B cell (primary cell): ENCODE measurements around the gene AKR1A1. TPM values are rescaled to one million over a fixed set of nuclear protein-coding genes. Genes with fewer than 3 reads are reported as not detected.
A peak's percentile ranks its signal among the peaks of the same experiment; 100 is the strongest.
"Not testable (repeated sequence)": the region's sequence is repeated elsewhere in the genome, so short reads cannot be mapped to it uniquely, and the experiment has no call there.

Source experiments
- ATAC-seq: fragments of 200-7000 bp; cut with Tn5 transposase; one replicate; pipeline ENCODE4 v1.10.0; 2021; ENCODE audit warnings: low read depth, mild to moderate bottlenecking, moderate number of reproducible peaks, moderate library complexity
- CTCF ChIA-PET: fragments of 350-600 bp; sonication (Branson Sonifier 250); formaldehyde crosslinking; loops from one replicate; lab custom pipeline; 2021; ENCODE audit warnings: antibody characterized with exemption, inconsistent platforms; lab: Charles Lee
- POLR2A ChIA-PET: fragments of 350-600 bp; sonication (Branson Sonifier 250); formaldehyde crosslinking; loops from one replicate; lab custom pipeline; 2021; ENCODE audit warnings: antibody characterized with exemption; lab: Charles Lee
- DNase-seq: peaks from one replicate; pipeline ENCODE4 v3.0.0; 2013
- H2AFZ ChIP-seq: 2 replicates; pipeline ENCODE4 v1.6.1; 2012; ENCODE audit warnings: mild to moderate bottlenecking, low read depth, low read length; ENCODE audit not compliant: insufficient read depth, poor library complexity, severe bottlenecking
- H3K27ac ChIP-seq, 2 donors: 1 replicate in 1 of 2; 2 replicates in 1 of 2; pipeline ENCODE4 v1.5.1; 2012 to 2013; ENCODE audit warnings: low read length in 2 of 2, mild to moderate bottlenecking in 2 of 2, moderate library complexity in 1 of 2
- H3K27me3 ChIP-seq, 4 experiments: fragments of 200-600 bp in 1 of 4; sonication (generic) in 1 of 4; replicated peaks in 1 of 4; 1 replicate in 2 of 4; 2 replicates in 2 of 4; pipeline versions ENCODE4 v1.6.1 to v1.7.0; 2013 to 2016; ENCODE audit warnings: low read length in 3 of 4, mild to moderate bottlenecking in 2 of 4, mixed read lengths in 1 of 4, moderate library complexity in 1 of 4; ENCODE audit not compliant: insufficient read depth in 4 of 4, control insufficient read depth in 3 of 4; ENCODE audit errors: control extremely low read depth in 1 of 4
- H3K36me3 ChIP-seq, 2 experiments: replicated peaks in 1 of 2; 1 replicate in 1 of 2; 2 replicates in 1 of 2; pipeline versions ENCODE4 v1.6.1 to v1.7.1; 2013; ENCODE audit warnings: low read length in 1 of 2; ENCODE audit not compliant: insufficient read depth in 2 of 2, control insufficient read depth in 1 of 2; ENCODE audit errors: control extremely low read depth in 1 of 2, extremely low read depth in 1 of 2
- H3K4me1 ChIP-seq, 2 donors: fragments of 200-600 bp in 1 of 2; sonication (generic) in 1 of 2; 1 replicate in 1 of 2; 2 replicates in 1 of 2; pipeline versions ENCODE4 v1.5.1 to v1.6.1; 2013 to 2017; ENCODE audit warnings: low read length in 2 of 2; ENCODE audit not compliant: control insufficient read depth in 2 of 2, insufficient read depth in 2 of 2
- H3K4me2 ChIP-seq: replicated peaks from 2 replicates; pipeline ENCODE3; 2012; ENCODE audit warnings: mild to moderate bottlenecking, low read depth, low read length; ENCODE audit not compliant: poor library complexity, severe bottlenecking
- H3K4me3 ChIP-seq, 5 experiments: fragments of 200-600 bp in 1 of 5; sonication (generic) in 1 of 5; 1 replicate in 3 of 5; 2 replicates in 2 of 5; pipeline versions ENCODE4 v1.5.1 to v1.7.0; 2011 to 2016; ENCODE audit warnings: low read length in 4 of 5, mild to moderate bottlenecking in 4 of 5, low read depth in 2 of 5, control low read depth in 1 of 5, moderate library complexity in 1 of 5; ENCODE audit not compliant: insufficient read depth in 1 of 5; ENCODE audit errors: control extremely low read depth in 1 of 5, extremely low read depth in 1 of 5
- H3K79me2 ChIP-seq: fragments of 200-600 bp; sonication (generic); one replicate; pipeline ENCODE4 v1.6.0; 2016; ENCODE audit warnings: low read length; ENCODE audit not compliant: control insufficient read depth, insufficient read depth
- H3K9ac ChIP-seq: fragments of 200-600 bp; sonication (generic); 2 replicates; pipeline ENCODE4 v1.6.1; 2017; ENCODE audit warnings: mild to moderate bottlenecking, low read length, moderate library complexity
- H3K9me3 ChIP-seq, 3 donors: one replicate each; pipeline versions ENCODE4 v1.6.1 to v1.7.1; 2013; ENCODE audit warnings: low read length in 2 of 3; ENCODE audit not compliant: control insufficient read depth in 2 of 3, insufficient read depth in 1 of 3; ENCODE audit errors: control extremely low read depth in 1 of 3
- H4K20me1 ChIP-seq: 2 replicates; pipeline ENCODE4 v1.6.0; 2012; ENCODE audit warnings: mild to moderate bottlenecking, low read length; ENCODE audit not compliant: insufficient read depth, control insufficient read depth, poor library complexity, severe bottlenecking
- H3K27ac Mint-ChIP-seq: one replicate; pipeline ENCODE4 v1.8.0; 2021; ENCODE audit warnings: mixed read lengths
- H3K27me3 Mint-ChIP-seq: one replicate; pipeline ENCODE4 v1.8.0; 2021; ENCODE audit warnings: mixed read lengths
- H3K4me1 Mint-ChIP-seq: one replicate; pipeline ENCODE4 v1.8.0; 2021; ENCODE audit warnings: mixed read lengths
- H3K4me3 Mint-ChIP-seq: one replicate; pipeline ENCODE4 v1.8.0; 2021; ENCODE audit warnings: mixed read lengths
- H3K9me3 Mint-ChIP-seq: one replicate; pipeline ENCODE4 v1.8.0; 2022; ENCODE audit warnings: mixed read lengths; ENCODE audit not compliant: insufficient read depth
- CTCF ChIP-seq: fragments of 200-600 bp; IDR thresholded peaks from one replicate; pipeline ENCODE4 v1.8.0; 2022; ENCODE audit warnings: antibody characterized with exemption, mild to moderate bottlenecking
- EZH2 ChIP-seq: IDR thresholded peaks from 2 replicates; pipeline ENCODE4 v1.6.1; 2012; ENCODE audit warnings: borderline replicate concordance, low read depth, mild to moderate bottlenecking, moderate library complexity, low read length; ENCODE audit not compliant: insufficient read depth, poor library complexity, severe bottlenecking
- WGBS: methylation state at CpG from one replicate; pipeline ENCODE4 v1.1.5; 2013; ENCODE audit warnings: missing lambda C conversion rate; ENCODE audit not compliant: insufficient coverage; 5-methylcytosine and 5-hydroxymethylcytosine counted together
- intact Hi-C: fragments of 100-400 bp; cut with micrococcal nuclease; formaldehyde crosslinking; loops from one replicate; pipeline ENCODE4 v1.10.0; 2022
- polyA plus RNA-seq: library from polyadenylated mRNA; depleted of rRNA; stranded (reverse); fragments of >200 nt; gene quantifications from 2 replicates; pipeline ENCODE4 v1.2.3, GENCODE V29; 2012
- total RNA-seq, 2 donors: library from RNA; stranded (reverse); fragments of 120-200 nt in 1 of 2; gene quantifications; 1 replicate in 1 of 2; 2 replicates in 1 of 2; pipeline versions ENCODE4 v1.2.3 to v1.2.4, GENCODE V29; 2013 to 2022

AKR1A1 gene
- total and polyA plus RNA-seq, 2 donors (not counting 1 experiment from before 2014, with no cell fraction given), result 145 to 163 TPM

GRCh38 chr1:45522324-45523104 lies 28.1 kb upstream of the AKR1A1 start:
- CTCF ChIA-PET, result interaction anchor here (0.9 to 11.2 kb wide), 13 partner anchors 11 to 504 kb away, joined by 3 to 110 read pairs (median 4); partner anchors contain the start of genes CCDC163 and MMACHC

GRCh38 chr1:45523516-45523915 lies 27.1 kb upstream of the AKR1A1 start:
- H3K36me3 ChIP-seq, H3K27me3 Mint-ChIP-seq, H3K4me3 ChIP-seq, H3K27me3 ChIP-seq, H3K9me3 ChIP-seq, H3K9me3 Mint-ChIP-seq, H3K4me2 ChIP-seq, H3K9ac ChIP-seq, DNase-seq, H2AFZ ChIP-seq, H4K20me1 ChIP-seq, H3K27ac ChIP-seq, ATAC-seq: not testable (repeated sequence)
- Histone ChIP-seq H3K79me2 (peaks cover 22% of the 10 kb centered on the region), H3K4me1 (peaks cover 16 to 31% of the 10 kb centered on the region in 2 donors)
- intact Hi-C loops, result loop anchor here (10.0 kb wide), 1 partner anchor 231 kb away; the partner anchor contains the start of gene IPP
- peak overlapping the region; percentile 29 for H3K4me3 Mint-ChIP-seq
- WGBS, result no CpG with 5 or more reads among the region's 2 CpGs
- POLR2A ChIA-PET, result interaction anchor here (3.4 kb wide), 1 partner anchor 183 kb away, joined by 11 read pairs; the partner anchor contains the start of genes MUTYH and TOE1
- peak overlapping the region; percentile 67 for H3K27ac Mint-ChIP-seq
- H3K4me1 Mint-ChIP-seq, result peaks cover 30% of the 10 kb centered on the region
- CTCF ChIA-PET, result interaction anchor here (0.9 to 11.2 kb wide), 5 partner anchors 12 to 163 kb away, joined by 3 to 110 read pairs (median 4); partner anchors contain the start of gene AKR1A1

More at GRCh38 chr1:45522324-45523104, 28.1 kb upstream of the AKR1A1 start:
- H3K9me3 Mint-ChIP-seq, result no peaks in the 10 kb centered on the region
- 81% methylated on average over 20 of the region's 21 CpGs for WGBS
- peak overlapping the region; percentile 98 for H3K27ac Mint-ChIP-seq
- peaks cover 7% of the 10 kb centered on the region for H4K20me1 ChIP-seq
- H3K9me3 ChIP-seq, result peaks cover 0 to 5% (median 0%) of the 10 kb centered on the region in 3 donors
- peak overlapping the region; percentile 95 for H3K4me3 Mint-ChIP-seq
- H2AFZ ChIP-seq, result peak overlapping the region; percentile 82
- ATAC-seq (no peak), DNase-seq (no peak)
- intact Hi-C loops, result loop anchor here (10.0 kb wide), 1 partner anchor 232 kb away; the partner anchor contains the start of gene IPP
- H3K4me2 ChIP-seq, result peak overlapping the region; percentile 93
- H3K9ac ChIP-seq, result peak overlapping the region; percentile 93
- H3K4me1 ChIP-seq, result peaks cover 16 to 31% of the 10 kb centered on the region in 2 donors
- no peaks in the 10 kb centered on the region for H3K27me3 ChIP-seq
- H3K27ac ChIP-seq, result peak overlapping the region; percentile 80 to 82
- POLR2A ChIA-PET, result interaction anchor here (0.5 to 3.4 kb wide), 13 partner anchors 10 to 891 kb away, joined by 3 to 31 read pairs (median 6); partner anchors contain the start of genes AKR1A1, CCDC163, HECTD3 and MMACHC
- H3K4me3 ChIP-seq, result peak overlapping the region; percentile 75 to 97 (median 82)
- no peaks in the 10 kb centered on the region for H3K27me3 Mint-ChIP-seq
- TF ChIP-seq EZH2 (no peak), CTCF (no peak)
- H3K36me3 ChIP-seq, result peaks cover 0 to 4% of the 10 kb centered on the region in 2 experiments
- H3K4me1 Mint-ChIP-seq, result peaks cover 31% of the 10 kb centered on the region
- H3K79me2 ChIP-seq, result peaks cover 24% of the 10 kb centered on the region

- H2AFZ ChIP-seq, H3K27me3 Mint-ChIP-seq, H3K27me3 ChIP-seq, H3K27ac ChIP-seq, H3K4me3 Mint-ChIP-seq, H3K4me3 ChIP-seq, ATAC-seq, H3K27ac Mint-ChIP-seq, H3K9ac ChIP-seq, H3K9me3 Mint-ChIP-seq, DNase-seq, H3K4me2 ChIP-seq, H3K9me3 ChIP-seq, H4K20me1 ChIP-seq, POLR2A ChIA-PET, H3K36me3 ChIP-seq: not testable (repeated sequence)
- WGBS, result 76% methylated on average over 5 of the region's 10 CpGs
- CTCF ChIA-PET, result interaction anchor here (0.6 to 11.2 kb wide), 7 partner anchors 12 to 163 kb away, joined by 3 to 110 read pairs (median 4); partner anchors contain the start of gene AKR1A1
- peaks cover 11 to 28% of the 10 kb centered on the region in 2 donors for H3K4me1 ChIP-seq
- peaks cover 18% of the 10 kb centered on the region for H3K79me2 ChIP-seq
- intact Hi-C loops, result loop anchor here (10.0 kb wide), 1 partner anchor 231 kb away; the partner anchor contains the start of gene IPP
- H3K4me1 Mint-ChIP-seq, result peaks cover 26% of the 10 kb centered on the region
These were observed 26.7 kb upstream of the AKR1A1 start for GRCh38 chr1:45523975-45524374.
